Measurements from ENCODE around the gene CDC42BPA.
A peak's percentile ranks its signal among the peaks of the same experiment; 100 is the strongest.

The CDC42BPA gene

GRCh38 chr1:227330279-227331076 lies 12.2 kb upstream of the CDC42BPA start:
- no peak for DNase-seq

- no peak for DNase-seq
These were observed 10.2 kb upstream of the CDC42BPA start for GRCh38 chr1:227328405-227329019.

DNA sequence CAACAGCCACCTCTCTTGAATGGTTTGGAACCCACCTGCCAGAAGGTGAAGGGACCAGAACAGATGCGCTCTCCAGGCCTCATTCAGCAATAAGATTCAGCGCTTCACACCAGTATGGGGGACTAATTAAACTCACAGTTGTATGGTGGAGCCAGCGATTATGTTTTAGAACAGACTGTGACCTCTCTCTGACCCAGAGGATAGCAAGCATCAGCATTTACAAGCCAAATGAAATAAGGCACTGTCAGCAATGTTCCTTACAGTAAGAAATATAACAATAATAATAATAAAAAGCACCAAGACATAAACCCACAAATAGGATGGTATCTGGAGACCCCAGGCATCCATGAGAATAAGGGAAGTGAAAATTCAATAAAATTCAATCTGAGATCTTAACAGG lies 6.9 kb upstream of the CDC42BPA start:
- DNase-seq = no peak

DNA sequence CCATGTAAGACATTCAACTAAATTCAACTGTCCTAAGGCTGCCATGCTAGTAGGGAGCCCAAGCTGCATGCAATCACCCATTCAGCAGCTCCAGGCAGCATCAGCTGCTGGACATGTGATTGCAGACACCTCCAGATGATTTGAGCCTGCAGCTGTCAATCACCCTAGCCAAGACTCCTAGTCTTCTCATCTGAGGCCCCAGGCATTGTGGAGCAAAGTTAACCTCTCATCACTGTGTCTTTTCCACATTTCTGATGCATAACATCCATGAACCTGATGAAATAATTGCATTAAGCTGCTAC lies 5.6 kb upstream of the CDC42BPA start:
- DNase-seq = no peak

GRCh38 chr1:227323171-227323966 lies 5.1 kb upstream of the CDC42BPA start:
- no peak for DNase-seq

GRCh38 chr1:227322376-227322775 lies 4.1 kb upstream of the CDC42BPA start:
- no peak for DNase-seq

DNA sequence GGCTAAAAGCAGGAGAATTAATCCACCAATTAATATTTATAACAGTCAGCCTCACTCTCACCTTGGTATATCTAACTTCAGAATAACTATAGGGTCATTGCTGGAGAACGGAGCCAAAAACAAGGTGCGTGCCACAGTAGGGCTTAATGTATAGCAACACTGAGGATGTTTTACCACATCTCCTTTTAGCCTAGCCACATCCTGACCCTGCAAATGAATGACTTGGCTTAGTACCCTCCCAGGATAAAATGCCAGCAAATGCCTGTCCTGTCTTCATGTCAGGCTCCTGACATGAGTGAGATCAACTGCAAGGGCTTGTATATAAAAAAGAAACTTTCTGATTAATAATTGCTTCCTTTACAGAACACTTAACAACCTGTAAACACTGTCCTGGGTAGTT lies 2.7 kb upstream of the CDC42BPA start:
- no peak for DNase-seq

GRCh38 chr1:227320476-227320875 lies 2.2 kb upstream of the CDC42BPA start:
- no peak for DNase-seq

GRCh38 chr1:227318853-227319607 lies 738 bp upstream of the CDC42BPA start:
- DNase-seq = peak in 1 of 2 experiments; percentile 39

- DNase-seq = no peak
These were observed 723 bp downstream of the CDC42BPA start for GRCh38 chr1:227317523-227318015.

- no peak for DNase-seq
These were observed 1.3 kb downstream of the CDC42BPA start for GRCh38 chr1:227317011-227317451.

- DNase-seq = no peak
These were observed 1.8 kb downstream of the CDC42BPA start for GRCh38 chr1:227316456-227316855.

GRCh38 chr1:227315629-227316346 lies 2.5 kb downstream of the CDC42BPA start:
- DNase-seq = no peak

- DNase-seq = no peak
These were observed 4.1 kb downstream of the CDC42BPA start for GRCh38 chr1:227314014-227314848.

- no peak for DNase-seq
These were observed 5.8 kb downstream of the CDC42BPA start for GRCh38 chr1:227312361-227313025.

GRCh38 chr1:227311389-227312001 lies 6.8 kb downstream of the CDC42BPA start:
- DNase-seq = no peak

GRCh38 chr1:227308367-227309336 lies 9.6 kb downstream of the CDC42BPA start:
- no peak for DNase-seq

DNA sequence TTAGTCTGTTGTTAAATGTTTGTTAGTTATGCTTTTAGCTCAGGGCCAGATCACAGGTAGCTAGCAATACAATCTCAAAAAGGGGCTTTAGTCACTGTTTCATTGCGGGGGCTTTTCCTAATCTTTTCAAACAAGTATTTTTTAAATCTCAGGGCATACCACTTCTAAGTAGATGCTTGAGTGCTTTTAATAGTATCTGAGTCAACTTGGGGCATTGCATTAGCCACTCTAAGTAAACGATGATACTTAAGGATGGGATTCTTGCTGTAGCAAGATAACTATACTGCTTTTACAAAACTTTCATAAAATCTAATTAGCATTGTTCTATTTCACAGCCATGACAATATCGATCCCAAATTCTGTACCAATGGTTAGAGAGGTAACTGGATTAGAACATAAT lies 11.6 kb downstream of the CDC42BPA start:
- no peak for DNase-seq

All from NCI-H187 (cell line).